ENCODE results near the gene CLRN2.

CLRN2 gene

GRCh38 chr4:17489123-17489522 lies 25.8 kb upstream of the CLRN2 start:
- H3K4me1 ChIP-seq (ENCODE audit: control insufficient read depth, low read length) = no peaks in the 10 kb centered on the region
- no peaks in the 10 kb centered on the region for H3K79me2 ChIP-seq (ENCODE audit: control insufficient read depth, low read length)
- no peaks in the 10 kb centered on the region for H3K9me3 ChIP-seq (ENCODE audit: control insufficient read depth, insufficient read depth, low read length)
- no peaks in the 10 kb centered on the region for H4K20me1 ChIP-seq (ENCODE audit: control insufficient read depth, insufficient read depth, low read depth, low read length)
- TF ChIP-seq CTCF (IDR thresholded peaks at IDR 0.05; ENCODE audit: low read depth, low read length, poor library complexity, severe bottlenecking) = no peak
- TF ChIP-seq EZH2phosphoT487 (IDR thresholded peaks at IDR 0.05; ENCODE audit: borderline replicate concordance, low read length) = no peak
- no peak overlapping the region for H3K27ac ChIP-seq (ENCODE audit: low read depth, low read length)
- H3K9me2 ChIP-seq (replicated peaks; ENCODE audit: control insufficient read depth, low read length) = no peaks in the 10 kb centered on the region
- H3K4me2 ChIP-seq (ENCODE audit: low read length) = no peak overlapping the region
- H3K27me3 ChIP-seq (ENCODE audit: control insufficient read depth, low read length) = no peaks in the 10 kb centered on the region
- no peaks in the 10 kb centered on the region for H3F3A ChIP-seq (ENCODE audit: control insufficient read depth, insufficient read depth)
- H3K36me3 ChIP-seq (ENCODE audit: control insufficient read depth, low read length) = peaks cover 69% of the 10 kb centered on the region
- H3K4me3 ChIP-seq (ENCODE audit: low read length) = no peak overlapping the region

DNA sequence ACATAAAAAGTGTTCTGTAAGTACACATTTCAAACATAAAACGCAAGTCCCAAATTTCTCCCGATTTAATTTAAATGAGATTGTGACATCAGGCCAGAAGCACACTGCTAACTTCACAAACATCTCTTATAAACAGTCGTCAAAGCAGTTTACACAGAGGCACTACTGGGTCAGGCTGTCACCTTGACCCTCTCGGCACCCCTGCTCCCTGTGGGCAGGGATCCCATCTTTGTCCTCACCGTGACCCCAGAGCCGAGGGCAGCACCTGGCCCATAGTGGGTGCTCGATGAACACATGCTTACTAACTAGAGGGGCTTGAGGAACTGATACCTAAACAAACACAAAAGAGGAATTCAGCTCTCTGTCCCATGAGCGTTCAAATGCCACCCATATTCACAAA lies 25.2 kb upstream of the CLRN2 start:
- no peak overlapping the region for H3K4me3 ChIP-seq (ENCODE audit: low read length)
- no peak overlapping the region for H3K27ac ChIP-seq (ENCODE audit: low read depth, low read length)
- no peak overlapping the region for H3K4me2 ChIP-seq (ENCODE audit: low read length)
- H3K36me3 ChIP-seq (ENCODE audit: control insufficient read depth, low read length) = peaks cover 71% of the 10 kb centered on the region
- no peaks in the 10 kb centered on the region for H3K79me2 ChIP-seq (ENCODE audit: control insufficient read depth, low read length)
- H3F3A ChIP-seq (ENCODE audit: control insufficient read depth, insufficient read depth) = no peaks in the 10 kb centered on the region
- TF ChIP-seq CTCF (IDR thresholded peaks at IDR 0.05; ENCODE audit: low read depth, low read length, poor library complexity, severe bottlenecking) = no peak
- no peak for TF ChIP-seq EZH2phosphoT487 (IDR thresholded peaks at IDR 0.05; ENCODE audit: borderline replicate concordance, low read length)
- H3K9me2 ChIP-seq (replicated peaks; ENCODE audit: control insufficient read depth, low read length) = no peaks in the 10 kb centered on the region
- H3K4me1 ChIP-seq (ENCODE audit: control insufficient read depth, low read length) = no peaks in the 10 kb centered on the region
- no peaks in the 10 kb centered on the region for H4K20me1 ChIP-seq (ENCODE audit: control insufficient read depth, insufficient read depth, low read depth, low read length)
- no peaks in the 10 kb centered on the region for H3K27me3 ChIP-seq (ENCODE audit: control insufficient read depth, low read length)
- H3K9me3 ChIP-seq (ENCODE audit: control insufficient read depth, insufficient read depth, low read length) = no peaks in the 10 kb centered on the region

- peaks cover 79% of the 10 kb centered on the region for H3K36me3 ChIP-seq (ENCODE audit: control insufficient read depth, low read length)
These were observed 24.3 kb upstream of the CLRN2 start for GRCh38 chr4:17490575-17491059.

More at GRCh38 chr4:17490575-17491059, 24.3 kb upstream of the CLRN2 start:
- Histone ChIP-seq H4K20me1 (ENCODE audit: control insufficient read depth, insufficient read depth, low read depth, low read length) (no peaks in the 10 kb centered on the region), H3K27ac (ENCODE audit: low read depth, low read length) (no peak overlapping the region), H3K9me3 (ENCODE audit: control insufficient read depth, insufficient read depth, low read length) (no peaks in the 10 kb centered on the region), H3K4me1 (ENCODE audit: control insufficient read depth, low read length) (no peaks in the 10 kb centered on the region), H3K79me2 (ENCODE audit: control insufficient read depth, low read length) (no peaks in the 10 kb centered on the region), H3K4me3 (ENCODE audit: low read length) (no peak overlapping the region), H3K9me2 (replicated peaks; ENCODE audit: control insufficient read depth, low read length) (no peaks in the 10 kb centered on the region), H3K27me3 (ENCODE audit: control insufficient read depth, low read length) (no peaks in the 10 kb centered on the region), H3F3A (ENCODE audit: control insufficient read depth, insufficient read depth) (no peaks in the 10 kb centered on the region), H3K4me2 (ENCODE audit: low read length) (no peak overlapping the region)
- TF ChIP-seq EZH2phosphoT487 (IDR thresholded peaks at IDR 0.05; ENCODE audit: borderline replicate concordance, low read length) (no peak), CTCF (IDR thresholded peaks at IDR 0.05; ENCODE audit: low read depth, low read length, poor library complexity, severe bottlenecking) (no peak)

All from DOHH2 (cell line).